GM12801 (cell line): ENCODE measurements around the gene FZD7.

ENCODE experiments used
- TF ChIP-seq, protein P1 (sequence below): IDR thresholded peaks from one replicate; pipeline ENCODE4 v1.5.1; 2011; ENCODE audit warnings: control low read depth; ENCODE audit not compliant: insufficient read length; ENCODE audit errors: extremely low read depth

The FZD7 gene

DNA sequence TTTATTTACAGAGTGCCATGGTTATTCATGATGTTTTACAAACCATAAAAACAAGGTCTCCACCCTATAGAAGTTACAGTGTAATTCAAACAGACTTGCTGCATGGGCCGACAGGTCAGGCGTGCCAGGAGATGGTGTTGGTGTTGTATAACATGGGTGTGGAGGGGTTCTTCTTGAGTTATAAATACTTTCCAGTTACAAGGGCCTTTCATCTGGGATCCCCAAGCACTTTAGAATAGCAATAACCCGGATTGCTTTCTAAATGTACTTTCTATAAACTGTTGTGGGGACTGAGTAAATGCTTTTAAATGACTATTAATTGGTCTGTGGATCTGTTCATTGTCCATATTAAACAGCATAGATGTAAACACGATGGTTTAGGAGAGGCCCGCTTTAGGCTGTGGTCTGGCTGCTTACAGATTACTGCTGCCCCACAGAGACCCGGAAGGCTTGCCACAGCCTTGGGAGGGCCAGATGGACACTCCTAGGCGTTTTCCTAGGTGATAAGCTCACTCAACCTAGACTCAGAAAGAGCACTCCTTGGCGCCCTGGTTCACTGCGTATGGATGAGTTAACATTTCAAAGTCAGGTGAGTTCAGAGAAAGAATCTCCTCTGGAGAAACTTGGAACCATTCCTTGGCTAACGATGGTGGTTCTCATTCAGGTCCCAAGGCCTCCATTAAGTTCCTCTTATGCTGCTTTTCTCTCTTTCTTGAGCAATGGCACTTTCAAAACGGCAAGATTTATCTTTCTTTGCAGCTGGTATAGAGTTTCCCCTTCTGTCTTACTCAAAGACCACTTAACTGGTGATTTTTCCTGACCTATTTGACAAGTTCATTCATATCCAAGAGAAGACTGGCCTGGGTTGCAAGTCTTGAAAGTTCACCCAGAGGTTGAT lies 35.8 kb downstream of the FZD7 start:
- TF ChIP-seq, protein P1, sequence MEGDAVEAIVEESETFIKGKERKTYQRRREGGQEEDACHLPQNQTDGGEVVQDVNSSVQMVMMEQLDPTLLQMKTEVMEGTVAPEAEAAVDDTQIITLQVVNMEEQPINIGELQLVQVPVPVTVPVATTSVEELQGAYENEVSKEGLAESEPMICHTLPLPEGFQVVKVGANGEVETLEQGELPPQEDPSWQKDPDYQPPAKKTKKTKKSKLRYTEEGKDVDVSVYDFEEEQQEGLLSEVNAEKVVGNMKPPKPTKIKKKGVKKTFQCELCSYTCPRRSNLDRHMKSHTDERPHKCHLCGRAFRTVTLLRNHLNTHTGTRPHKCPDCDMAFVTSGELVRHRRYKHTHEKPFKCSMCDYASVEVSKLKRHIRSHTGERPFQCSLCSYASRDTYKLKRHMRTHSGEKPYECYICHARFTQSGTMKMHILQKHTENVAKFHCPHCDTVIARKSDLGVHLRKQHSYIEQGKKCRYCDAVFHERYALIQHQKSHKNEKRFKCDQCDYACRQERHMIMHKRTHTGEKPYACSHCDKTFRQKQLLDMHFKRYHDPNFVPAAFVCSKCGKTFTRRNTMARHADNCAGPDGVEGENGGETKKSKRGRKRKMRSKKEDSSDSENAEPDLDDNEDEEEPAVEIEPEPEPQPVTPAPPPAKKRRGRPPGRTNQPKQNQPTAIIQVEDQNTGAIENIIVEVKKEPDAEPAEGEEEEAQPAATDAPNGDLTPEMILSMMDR: no peak

DNA sequence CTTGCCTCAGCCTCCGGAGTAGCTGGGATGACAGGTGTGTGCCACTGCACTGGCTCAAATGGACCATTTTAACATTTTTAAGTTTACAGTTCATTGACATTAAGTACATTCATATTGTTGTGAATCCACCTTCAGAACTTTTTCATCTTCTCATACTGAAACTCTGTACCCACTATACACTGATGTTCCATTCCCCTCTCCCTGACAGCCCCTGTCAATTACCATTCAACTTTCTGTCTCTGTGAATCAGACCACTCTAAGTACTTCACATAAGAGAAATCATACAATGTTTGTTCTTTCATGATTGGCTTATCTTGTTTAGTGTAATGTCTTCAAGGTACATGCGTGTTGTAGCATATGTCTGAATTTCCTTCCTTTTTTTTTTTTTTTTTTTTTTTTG lies 37.5 kb downstream of the FZD7 start:
- TF ChIP-seq, protein P1: no peak

DNA sequence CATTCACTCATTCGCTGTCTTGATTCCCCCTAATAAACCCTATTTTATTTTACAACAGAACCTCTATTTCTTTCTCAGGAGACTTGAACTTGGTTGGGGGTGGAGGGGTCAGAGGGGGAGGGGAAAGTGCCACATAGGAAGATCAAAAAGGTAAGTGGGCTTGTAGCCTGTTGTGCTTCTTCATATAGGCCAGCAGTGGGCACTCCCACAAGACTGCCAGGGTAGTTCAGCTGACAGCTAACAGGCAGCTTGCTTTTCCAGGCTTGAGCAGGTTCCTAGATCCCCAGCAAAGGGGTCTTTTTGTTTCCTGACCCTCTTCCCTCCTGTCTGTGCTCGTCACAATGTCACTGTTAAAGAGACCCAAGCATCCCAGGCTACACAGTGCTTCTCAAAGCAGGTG lies 38.6 kb downstream of the FZD7 start:
- TF ChIP-seq, protein P1: no peak

DNA sequence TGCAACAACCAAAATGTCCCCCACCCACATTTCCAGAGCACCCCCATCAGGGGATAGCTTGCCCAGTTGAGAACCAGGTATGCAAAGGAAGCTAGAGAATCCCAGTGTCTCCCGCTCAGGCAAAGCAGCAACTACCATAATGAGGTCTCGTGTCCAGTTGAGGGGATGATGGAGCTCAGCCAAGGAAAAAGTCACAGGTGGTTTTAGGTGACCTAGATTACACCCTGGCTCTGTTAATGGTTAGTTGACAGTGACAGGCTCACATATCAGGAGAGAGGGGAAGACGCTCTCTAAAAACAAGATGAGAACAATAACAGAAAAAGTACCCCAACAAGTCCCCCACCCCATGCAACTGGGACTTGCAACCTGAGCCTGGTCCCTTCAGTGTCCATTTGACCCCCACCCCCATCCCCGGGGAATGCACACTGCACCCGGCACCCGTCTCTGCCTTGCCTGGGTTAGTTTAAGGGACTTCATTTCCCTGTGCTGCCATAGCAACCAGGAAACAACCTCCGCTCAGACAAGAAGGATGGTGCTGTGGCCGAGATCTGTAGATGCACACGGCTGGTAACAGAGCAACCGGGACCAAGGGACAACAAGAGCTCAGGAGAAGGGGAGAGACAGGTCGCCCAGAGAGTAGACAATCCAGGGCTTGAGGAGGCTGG lies 39.2 kb downstream of the FZD7 start, which contains the start of gene KIAA2012:
Gene KIAA2012, plus strand, starts transcription at position 519 of the 665 bp plus-strand sequence. CDS start 373 bp downstream, outside the sequence.
- TF ChIP-seq, protein P1: no peak

DNA sequence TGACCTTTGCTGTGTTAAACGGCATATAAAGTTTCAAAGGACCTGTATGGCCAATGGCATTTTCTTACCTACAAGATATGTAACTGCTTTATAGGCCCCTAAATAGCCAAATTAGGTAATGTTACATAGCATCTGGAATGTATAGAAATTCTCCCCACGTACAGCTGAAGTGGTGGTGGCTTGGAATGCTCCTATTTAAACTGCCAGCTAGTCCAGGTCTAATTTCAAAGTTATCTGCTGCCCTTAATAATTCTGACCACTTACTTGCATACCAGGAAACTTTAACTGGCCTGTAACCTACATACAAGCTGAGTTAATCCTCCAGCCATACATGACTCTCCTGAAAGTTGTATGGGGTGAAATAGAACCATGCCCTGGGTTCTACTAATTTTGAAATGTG lies 40.7 kb downstream of the FZD7 start:
- TF ChIP-seq, protein P1: no peak

DNA sequence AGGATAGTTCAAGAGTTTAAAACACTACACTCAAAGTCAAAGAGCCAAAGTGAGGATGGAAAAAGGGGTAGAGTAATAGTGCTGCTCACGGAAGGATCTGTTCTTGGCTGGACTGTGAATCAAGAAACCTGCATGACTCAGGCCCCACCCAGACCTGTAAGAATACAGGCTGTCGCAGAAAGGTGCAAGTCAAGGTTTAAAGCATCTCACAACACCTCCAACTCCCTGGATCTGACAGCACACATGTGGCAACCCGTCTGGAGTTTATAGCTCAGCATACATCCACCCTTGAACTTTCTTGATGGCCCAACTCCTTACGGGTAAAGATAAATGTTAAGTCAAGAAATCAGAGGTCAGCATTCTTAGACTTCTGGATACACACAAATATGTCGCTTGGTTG lies 45.7 kb downstream of the FZD7 start:
- TF ChIP-seq, protein P1: no peak

DNA sequence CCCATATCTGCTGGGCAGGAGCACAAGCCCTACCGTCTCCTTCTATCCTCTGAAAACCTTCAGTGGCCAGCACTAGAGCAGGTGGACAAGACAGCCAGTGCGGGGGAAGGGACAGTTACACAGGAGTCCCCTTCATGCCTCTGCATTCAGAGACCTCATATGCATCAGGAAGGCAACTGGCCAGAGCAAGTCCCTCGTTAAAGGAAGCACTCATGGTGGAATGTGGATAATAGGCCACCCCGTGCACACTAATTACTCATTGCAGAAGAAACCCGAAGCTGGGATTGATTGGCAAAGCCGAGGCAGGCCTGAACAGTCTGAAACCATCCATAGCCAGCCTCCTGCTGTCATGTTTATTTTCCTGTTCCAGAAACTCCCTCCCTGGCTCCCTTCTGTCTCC lies 50.6 kb downstream of the FZD7 start:
- TF ChIP-seq, protein P1: no peak
